Testis (tissue), 3 donors: Measurements from ENCODE around the gene NCMAP. TPM values are rescaled to one million over a fixed set of nuclear protein-coding genes. Genes with fewer than 3 reads are reported as not detected.
A peak's percentile ranks its signal among the peaks of the same experiment; 100 is the strongest.
"Not testable (repeated sequence)": the region's sequence is repeated elsewhere in the genome, so short reads cannot be mapped to it uniquely, and the experiment has no call there.

Experiments used
- DNase-seq: peaks from one replicate; pipeline ENCODE4 v3.0.0-alpha.2; 2019
- H3K27ac ChIP-seq, 2 donors: fragments of 200-600 bp; sonication (generic); one replicate each; pipeline ENCODE4 v1.5.1; 2019
- H3K27me3 ChIP-seq: fragments of 200-600 bp; sonication (generic); one replicate; pipeline ENCODE4 v1.5.1; 2019
- H3K36me3 ChIP-seq: fragments of 200-600 bp; sonication (generic); one replicate; pipeline ENCODE4 v1.5.1; 2017; ENCODE audit warnings: low read depth; ENCODE audit errors: missing control alignments
- H3K4me1 ChIP-seq: fragments of 200-600 bp; sonication (generic); one replicate; pipeline ENCODE4 v1.5.1; 2019
- H3K4me3 ChIP-seq, 2 donors: fragments of 200-600 bp; sonication (generic); one replicate each; pipeline ENCODE4 v1.5.1; 2017 to 2019
- H3K9me3 ChIP-seq: fragments of 200-600 bp; sonication (generic); one replicate; pipeline ENCODE4 v1.5.1; 2017
- CTCF ChIP-seq, 3 experiments: fragments of 450-650 bp in 2 of 3; fragments of 200-600 bp in 1 of 3; sonication (generic) in 1 of 3; IDR thresholded peaks; one replicate each; pipeline ENCODE4 v1.5.1; 2016 to 2019; ENCODE audit warnings: antibody characterized with exemption in 3 of 3, mild to moderate bottlenecking in 2 of 3, moderate library complexity in 1 of 3
- POLR2A ChIP-seq: fragments of 450-650 bp; IDR thresholded peaks from one replicate; pipeline ENCODE4 v1.6.1; 2017; ENCODE audit warnings: antibody characterized with exemption, mild to moderate bottlenecking, moderate library complexity
- WGBS, 2 donors: methylation state at CpG; one replicate each; pipeline ENCODE4 v1.1.5; 2018; 5-methylcytosine and 5-hydroxymethylcytosine counted together
- intact Hi-C: fragments of 100-400 bp; cut with DNase I; formaldehyde crosslinking; loops from one replicate; pipeline ENCODE4 v1.15.1; 2023; ENCODE audit warnings: low total_unique reads
- polyA plus RNA-seq: library from polyadenylated mRNA; stranded (reverse); fragments of 350-450 nt; fragmentation: Illumina TruSeq; extraction: RNeasy Lipid Tissue Mini Kit (QIAGEN cat#74804); gene quantifications from one replicate; pipeline ENCODE4 v1.2.3, GENCODE V29; 2014; ENCODE audit warnings: low read depth, low replicate concordance; ENCODE audit not compliant: insufficient read depth
- total RNA-seq, 2 donors: library from RNA; depleted of rRNA; stranded (reverse); fragments of >200 nt; gene quantifications; one replicate each; pipeline ENCODE4 v1.2.3, GENCODE V29; 2016

NCMAP gene
- total and polyA plus RNA-seq, 3 donors from 2014 or later: 0.24 to 1.1 (median 0.26) TPM

GRCh38 chr1:24525606-24526005 is 30.3 kb upstream of the NCMAP start:
- Histone ChIP-seq H3K36me3 (no peaks in the 10 kb centered on the region), H3K4me3 (no peak overlapping the region), H3K4me1 (no peaks in the 10 kb centered on the region), H3K27ac (no peak overlapping the region), H3K9me3 (no peaks in the 10 kb centered on the region), H3K27me3 (no peaks in the 10 kb centered on the region)
- DNase-seq: no peak
- TF ChIP-seq POLR2A (no peak), CTCF (IDR thresholded peaks at IDR 0.05) (no peak)
- WGBS, 2 donors: 84 to 92% methylated on average over 6 of the region's 6 CpGs
- intact Hi-C loops: no loop called here

- Histone ChIP-seq H3K36me3 (no peaks in the 10 kb centered on the region), H3K4me1 (no peaks in the 10 kb centered on the region), H3K27ac (no peak overlapping the region), H3K4me3 (no peak overlapping the region), H3K27me3 (no peaks in the 10 kb centered on the region), H3K9me3 (no peaks in the 10 kb centered on the region)
- intact Hi-C loops: no loop called here
- 85 to 90% methylated on average over 7 of the region's 7 CpGs for WGBS, 2 donors
- TF ChIP-seq POLR2A (no peak), CTCF (IDR thresholded peaks at IDR 0.05) (no peak)
- DNase-seq: no peak
Observed at GRCh38 chr1:24526045-24526444, 29.8 kb upstream of the NCMAP start.

- Histone ChIP-seq H3K27me3 (no peaks in the 10 kb centered on the region), H3K9me3 (no peaks in the 10 kb centered on the region), H3K4me3 (no peak overlapping the region), H3K36me3 (no peaks in the 10 kb centered on the region), H3K4me1 (no peaks in the 10 kb centered on the region), H3K27ac (no peak overlapping the region)
- WGBS, 2 donors: 84 to 94% methylated on average over 8 of the region's 8 CpGs
- TF ChIP-seq POLR2A (no peak), CTCF (IDR thresholded peaks at IDR 0.05) (peak in 2 of 3 experiments; percentile 27 to 49)
- intact Hi-C loops: no loop called here
- no peak for DNase-seq
Observed at GRCh38 chr1:24526940-24527542, 28.8 kb upstream of the NCMAP start.

- intact Hi-C loops: no loop called here
- no peaks in the 10 kb centered on the region for H3K27me3 ChIP-seq
- H3K4me3 ChIP-seq: no peak overlapping the region
- TF ChIP-seq CTCF (IDR thresholded peaks at IDR 0.05): no peak
- no peak for TF ChIP-seq POLR2A
- no peaks in the 10 kb centered on the region for H3K9me3 ChIP-seq
- no peaks in the 10 kb centered on the region for H3K4me1 ChIP-seq
- H3K36me3 ChIP-seq: no peaks in the 10 kb centered on the region
- 93 to 99% methylated on average over 2 of the region's 2 CpGs for WGBS, 2 donors
- no peak overlapping the region for H3K27ac ChIP-seq
- DNase-seq: no peak
Observed at GRCh38 chr1:24528744-24529143, 27.1 kb upstream of the NCMAP start.

- H3K9me3 ChIP-seq, H3K27me3 ChIP-seq, H3K4me3 ChIP-seq, H3K27ac ChIP-seq, DNase-seq, H3K4me1 ChIP-seq, H3K36me3 ChIP-seq, intact Hi-C loops: not testable (repeated sequence)
- WGBS, 2 donors: 92 to 97% methylated on average over 7 of the region's 7 CpGs
Observed at GRCh38 chr1:24529292-24529691, 26.6 kb upstream of the NCMAP start.
